ENCODE results near the gene SOX6. TPM values are rescaled to one million over a fixed set of nuclear protein-coding genes. Genes with fewer than 3 reads are reported as not detected.

Gene SOX6
- total and polyA plus RNA-seq, 2 of the 13 experiments (the other 11 are each of a cell fraction or from before 2014, with no cell fraction given) = 2.6 to 11.2 TPM

GRCh38 chr11:16096336-16096735 lies 260.0 kb downstream of the SOX6 start:
- Histone ChIP-seq H3K79me2 (ENCODE audit: insufficient read depth, low read length) (no peaks in the 10 kb centered on the region), H3K4me3 (replicated peaks in 1 of 3; ENCODE audit: insufficient read depth in 1 of 3, low read depth in 2 of 3, low read length in 3 of 3) (no peak overlapping the region), H3K4me1 (ENCODE audit: insufficient read depth, low read length) (peaks cover 28% of the 10 kb centered on the region), H3K27me3 (ENCODE audit: control insufficient read depth in 1 of 2, insufficient read depth in 2 of 2, low read length in 2 of 2) (no peaks in the 10 kb centered on the region), H4K20me1 (ENCODE audit: insufficient read depth, low read length) (no peaks in the 10 kb centered on the region), H3K4me2 (ENCODE audit: low read depth, low read length) (no peak overlapping the region), H3K9me3 (ENCODE audit: low read length) (no peaks in the 10 kb centered on the region), H3K9ac (ENCODE audit: insufficient read depth, low read depth, low read length) (no peak overlapping the region), H2AFZ (ENCODE audit: low read length) (no peak overlapping the region), H3K36me3 (replicated peaks in 1 of 2; ENCODE audit: control insufficient read depth in 1 of 2, insufficient read depth in 2 of 2, low read length in 2 of 2) (no peaks in the 10 kb centered on the region; a peak in 1 of 5 replicates), H3K27ac (ENCODE audit: extremely low read length, insufficient read depth, low read length) (no peak overlapping the region)
- FAIRE-seq (no peak), DNase-seq (ENCODE audit: low spot score) (no peak), ATAC-seq (no peak)
- in situ Hi-C loops (cut with HindIII; ENCODE audit: extremely low pct_ligation_motif_present, low pct_unique_long_range_greater_than_20kb) (no loop called here), intact Hi-C loops (cut with micrococcal nuclease; ENCODE audit: unreplicated experiment) (no loop called here)
- ChIA-PET POLR2A (no interaction called here), CTCF (ENCODE audit: low intra/inter-chr PET ratio, low total read pairs) (no interaction called here)
- no TSS peak for BruUV-seq (replicated peaks)
- WGBS (ENCODE audit: low lambda C conversion rate) = 38% methylated on average over 2 of the region's 2 CpGs
- TF ChIP-seq THAP11 (CRISPR knock-in tag; IDR thresholded peaks at IDR 0.05) = no peak
- no peak for TF ChIP-seq KLF11 (CRISPR knock-in tag; IDR thresholded peaks at IDR 0.05)
- TF ChIP-seq GPBP1L1 (CRISPR knock-in tag; IDR thresholded peaks at IDR 0.05) = no peak
- no peak for TF ChIP-seq ZNF292 (CRISPR knock-in tag; IDR thresholded peaks at IDR 0.05; ENCODE audit: borderline replicate concordance, low read depth)
- no peak for TF ChIP-seq NFATC3 (CRISPR knock-in tag; IDR thresholded peaks at IDR 0.05)
- no peak for TF ChIP-seq TOE1 (CRISPR knock-in tag; IDR thresholded peaks at IDR 0.05)
- TF ChIP-seq POGZ (CRISPR knock-in tag; IDR thresholded peaks at IDR 0.05) = no peak
- TF ChIP-seq GATAD1 (CRISPR knock-in tag; IDR thresholded peaks at IDR 0.05) = no peak
- no peak for TF ChIP-seq PBX2 (CRISPR knock-in tag; IDR thresholded peaks at IDR 0.05)
- TF ChIP-seq TBX2 (CRISPR knock-in tag; IDR thresholded peaks at IDR 0.05; ENCODE audit: borderline replicate concordance) = no peak
- TF ChIP-seq ZNF335 (CRISPR knock-in tag; IDR thresholded peaks at IDR 0.05) = no peak
- no peak for TF ChIP-seq ZBTB26 (CRISPR knock-in tag; IDR thresholded peaks at IDR 0.05; ENCODE audit: borderline replicate concordance)
- no peak for TF ChIP-seq AGO2 (optimal IDR thresholded peaks at IDR 0.05; ENCODE audit: low read depth, low read length)
- no peak for TF ChIP-seq ZNF782 (CRISPR knock-in tag; IDR thresholded peaks at IDR 0.05; ENCODE audit: borderline replicate concordance)
- TF ChIP-seq SRSF1 (optimal IDR thresholded peaks at IDR 0.05; ENCODE audit: low read depth, low read length) = no peak
- TF ChIP-seq YY1 (IDR thresholded peaks at IDR 0.05; ENCODE audit: insufficient read depth, insufficient replicate concordance, low read depth, low read length) = no peak
- no peak for TF ChIP-seq NFRKB (IDR thresholded peaks at IDR 0.05)
- TF ChIP-seq MAF1 (CRISPR knock-in tag; IDR thresholded peaks at IDR 0.05; ENCODE audit: borderline replicate concordance) = no peak
- TF ChIP-seq ZNF841 (CRISPR knock-in tag; IDR thresholded peaks at IDR 0.05; ENCODE audit: borderline replicate concordance) = no peak
